ENCODE results near the gene TRPV4.

Gene TRPV4

DNA sequence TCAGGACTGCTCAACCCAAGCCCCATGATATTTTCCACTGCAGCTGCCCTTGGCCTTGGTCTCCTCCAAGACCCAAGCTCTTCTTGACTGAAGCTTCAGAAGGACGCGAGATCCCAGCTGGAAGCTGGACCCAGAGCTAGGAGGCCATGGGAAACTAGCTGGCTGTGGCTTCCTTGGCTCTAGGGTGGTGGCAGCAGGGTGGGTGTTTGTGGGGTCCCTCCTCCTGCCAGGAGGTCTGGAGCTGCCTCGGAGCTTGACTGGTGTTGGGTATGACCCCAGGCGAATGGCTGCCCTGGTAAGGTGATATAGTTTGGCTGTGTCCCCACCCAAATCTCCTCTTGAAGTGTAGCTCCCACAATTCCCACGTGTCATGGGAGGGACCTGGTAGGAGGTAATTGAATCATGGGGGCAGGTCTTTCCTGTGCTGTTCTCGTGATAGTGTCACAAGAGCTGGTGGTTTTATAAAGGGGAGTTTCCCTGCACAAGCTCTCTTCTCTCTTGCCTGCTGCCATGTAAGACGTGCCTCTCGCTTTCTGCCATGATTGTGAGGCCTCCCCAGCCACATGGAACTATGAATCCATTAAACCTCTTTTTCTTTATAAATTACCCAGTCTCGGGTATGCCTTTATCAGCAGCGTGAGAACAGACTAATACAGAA is 51.4 kb downstream of the TRPV4 start:
- H3K4me3 ChIP-seq (ENCODE audit: low read depth, low read length) = no peak overlapping the region

DNA sequence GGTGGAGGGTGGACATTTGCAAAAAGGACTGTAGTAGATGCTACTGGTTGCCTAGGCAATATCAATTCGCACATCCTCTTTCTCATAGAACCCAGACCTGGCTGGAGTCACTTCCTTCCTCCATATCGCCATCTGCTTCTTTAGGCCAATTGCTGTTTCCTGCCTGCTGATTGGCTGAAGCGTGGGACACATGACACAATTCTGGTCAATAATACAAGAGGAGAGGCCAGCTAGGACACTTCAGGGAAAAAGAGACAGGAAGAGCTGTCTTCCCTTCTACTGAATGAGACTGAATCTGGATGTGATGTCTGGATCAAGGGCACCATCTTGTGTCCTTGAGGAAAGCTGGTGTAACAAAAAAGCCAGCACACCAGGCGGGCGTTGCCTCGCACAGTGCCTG is 53.8 kb downstream of the TRPV4 start:
- no peak overlapping the region for H3K4me3 ChIP-seq (ENCODE audit: low read depth, low read length)

DNA sequence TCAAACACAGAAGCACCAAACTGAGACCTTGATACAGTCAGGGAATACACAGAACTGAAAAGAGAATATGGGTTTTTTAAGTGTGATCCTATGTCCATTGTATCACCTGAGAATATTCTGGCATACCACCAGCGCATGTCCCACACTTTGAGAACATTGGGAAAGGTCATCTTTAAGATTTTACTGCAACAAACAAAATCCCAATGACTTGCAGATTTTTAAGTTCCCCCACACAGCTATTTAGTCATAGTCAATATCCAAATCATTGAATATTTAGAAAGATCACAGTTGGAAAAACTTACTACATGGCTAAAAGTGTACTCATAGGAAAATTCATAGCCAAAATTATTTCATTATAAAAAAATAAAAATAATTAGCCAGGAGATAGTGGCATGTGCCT is 54.5 kb downstream of the TRPV4 start:
- no peak overlapping the region for H3K4me3 ChIP-seq (ENCODE audit: low read depth, low read length)

DNA sequence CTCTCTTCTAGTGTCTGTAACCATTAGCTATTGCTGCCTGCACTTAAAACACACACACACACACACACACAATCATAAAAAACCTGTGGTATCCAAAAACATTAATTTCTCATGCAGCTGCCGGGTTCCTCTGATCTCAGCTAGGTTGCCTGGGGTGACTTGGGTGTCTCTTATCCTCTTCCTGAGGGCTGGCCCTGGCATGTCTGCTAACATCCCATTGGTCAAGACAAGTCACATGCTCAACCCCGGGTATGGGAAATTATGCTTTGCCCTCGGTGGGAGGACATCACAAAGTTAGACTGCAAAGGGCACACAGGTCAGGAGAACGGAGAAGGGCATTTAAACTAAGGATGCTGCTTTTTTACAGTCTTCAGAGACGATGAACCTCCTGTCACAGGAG is 55.7 kb downstream of the TRPV4 start:
- no peak overlapping the region for H3K4me3 ChIP-seq (ENCODE audit: low read depth, low read length)

DNA sequence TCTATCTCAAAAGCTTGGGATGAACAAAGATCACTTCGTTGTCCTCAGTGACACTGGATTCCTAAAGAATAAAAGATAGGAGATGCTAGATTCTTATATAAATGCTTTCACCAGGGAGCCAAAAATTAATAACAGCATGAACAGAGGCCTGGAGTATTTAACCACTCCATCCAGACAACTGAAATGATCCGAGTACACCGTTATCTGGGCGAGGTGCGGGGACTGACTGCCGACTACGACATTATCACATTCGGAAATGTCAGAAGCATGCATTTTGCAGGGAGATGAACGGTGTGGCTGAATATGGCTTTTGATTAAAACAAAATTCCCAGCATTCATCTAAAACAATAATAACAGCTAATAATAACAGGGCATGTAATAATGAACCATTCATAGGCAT is 56.6 kb downstream of the TRPV4 start:
- no peak overlapping the region for H3K4me3 ChIP-seq (ENCODE audit: low read depth, low read length)

DNA sequence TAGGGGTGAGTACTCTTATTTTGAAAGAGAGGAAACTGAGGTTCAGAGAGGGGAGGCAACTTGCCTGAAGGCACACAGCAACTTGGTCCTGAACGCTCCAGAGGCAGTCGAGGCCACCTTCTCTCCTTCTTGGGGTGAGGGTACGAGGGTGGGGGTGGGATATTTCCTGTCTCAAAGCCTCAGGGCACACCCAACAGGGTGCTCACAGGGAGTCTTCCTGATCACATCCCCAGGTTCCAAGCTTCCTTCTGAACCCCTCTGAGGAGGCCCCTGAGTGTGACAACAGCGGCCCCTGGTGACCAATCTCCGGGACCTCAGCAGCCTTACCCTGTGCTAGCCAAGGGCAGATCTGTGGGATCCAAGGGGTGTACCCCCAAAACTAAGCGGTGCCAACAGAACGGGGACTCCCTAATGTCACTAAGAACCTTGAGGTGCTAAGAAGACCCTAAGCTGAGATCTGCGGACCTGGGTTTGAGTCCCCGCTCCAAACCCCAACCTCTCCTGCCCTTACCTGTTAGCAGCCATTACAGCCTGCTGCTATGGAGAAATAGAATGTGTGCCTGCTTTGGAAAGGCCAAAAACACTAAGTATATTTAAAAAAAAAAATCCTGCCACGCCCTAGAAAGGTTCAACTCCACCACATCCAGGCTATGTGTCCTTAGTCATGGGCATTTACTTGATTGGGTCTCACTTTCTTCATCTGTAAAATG is 57.9 kb downstream of the TRPV4 start:
- H3K4me3 ChIP-seq (ENCODE audit: low read depth, low read length) = no peak overlapping the region

DNA sequence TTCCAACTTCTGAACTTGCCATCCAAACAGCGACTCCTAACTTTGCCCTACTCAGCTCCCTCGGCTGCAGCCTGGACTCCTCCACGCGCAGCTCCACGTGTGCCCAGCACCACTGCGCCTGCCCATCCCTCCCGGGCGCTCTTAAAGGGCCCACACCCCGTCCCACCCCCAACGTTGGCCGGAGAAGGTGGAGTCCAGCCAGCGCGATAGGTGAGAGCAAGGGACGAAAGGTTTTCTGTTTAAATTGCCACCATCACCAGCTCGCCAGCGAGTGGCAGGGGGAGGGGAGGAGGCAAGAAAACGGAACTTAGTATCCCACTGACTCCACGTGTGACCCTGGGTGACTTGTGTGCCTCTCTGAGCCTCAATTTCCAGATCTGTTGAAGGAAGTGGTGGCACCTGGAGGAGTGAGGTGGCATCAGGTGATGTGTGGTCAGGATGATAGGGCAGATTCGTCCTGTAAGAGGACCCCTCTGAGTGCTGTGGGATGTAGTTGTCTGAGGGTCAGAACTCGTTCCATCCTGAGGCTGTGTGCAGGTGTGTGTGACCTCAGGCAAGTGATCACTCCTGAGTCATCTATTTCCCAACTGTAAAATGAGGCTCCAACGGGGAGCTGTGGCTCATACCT is 59.7 kb downstream of the TRPV4 start:
- H3K4me3 ChIP-seq (ENCODE audit: low read depth, low read length) = no peak overlapping the region

DNA sequence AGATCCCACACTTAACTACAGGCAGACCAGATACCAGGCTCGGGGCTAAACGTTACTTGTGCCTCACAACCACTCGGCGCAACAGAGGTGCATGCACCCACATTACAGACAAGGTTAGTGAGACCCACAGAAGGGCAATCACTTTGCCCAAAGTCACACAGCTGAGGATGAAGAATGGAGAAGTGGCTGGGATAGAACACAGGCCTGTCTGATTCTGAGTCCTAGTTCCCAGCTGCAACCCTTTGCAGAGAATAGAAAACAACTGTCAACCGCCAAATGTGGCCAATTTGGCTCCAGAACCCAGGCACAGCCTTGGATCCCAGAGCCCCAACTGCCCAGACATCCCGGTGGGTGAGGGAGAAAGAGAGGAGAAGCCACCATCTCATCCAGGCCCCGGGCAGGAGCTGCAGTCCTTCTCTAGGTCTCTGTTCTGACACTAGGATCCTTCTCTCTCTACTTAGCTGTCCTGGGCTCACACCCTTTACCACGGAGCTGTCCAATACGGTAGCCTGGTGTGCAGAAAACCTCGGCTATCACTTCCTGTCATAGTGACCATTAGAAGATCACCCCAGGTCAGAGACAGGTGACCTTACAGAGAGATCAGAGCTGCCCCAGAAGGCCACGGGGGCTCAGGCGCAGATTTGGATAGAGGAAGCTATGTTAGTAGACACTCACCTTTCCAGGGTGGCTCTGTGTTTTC is 60.4 kb downstream of the TRPV4 start:
- H3K4me3 ChIP-seq (ENCODE audit: low read depth, low read length) = no peak overlapping the region

DNA sequence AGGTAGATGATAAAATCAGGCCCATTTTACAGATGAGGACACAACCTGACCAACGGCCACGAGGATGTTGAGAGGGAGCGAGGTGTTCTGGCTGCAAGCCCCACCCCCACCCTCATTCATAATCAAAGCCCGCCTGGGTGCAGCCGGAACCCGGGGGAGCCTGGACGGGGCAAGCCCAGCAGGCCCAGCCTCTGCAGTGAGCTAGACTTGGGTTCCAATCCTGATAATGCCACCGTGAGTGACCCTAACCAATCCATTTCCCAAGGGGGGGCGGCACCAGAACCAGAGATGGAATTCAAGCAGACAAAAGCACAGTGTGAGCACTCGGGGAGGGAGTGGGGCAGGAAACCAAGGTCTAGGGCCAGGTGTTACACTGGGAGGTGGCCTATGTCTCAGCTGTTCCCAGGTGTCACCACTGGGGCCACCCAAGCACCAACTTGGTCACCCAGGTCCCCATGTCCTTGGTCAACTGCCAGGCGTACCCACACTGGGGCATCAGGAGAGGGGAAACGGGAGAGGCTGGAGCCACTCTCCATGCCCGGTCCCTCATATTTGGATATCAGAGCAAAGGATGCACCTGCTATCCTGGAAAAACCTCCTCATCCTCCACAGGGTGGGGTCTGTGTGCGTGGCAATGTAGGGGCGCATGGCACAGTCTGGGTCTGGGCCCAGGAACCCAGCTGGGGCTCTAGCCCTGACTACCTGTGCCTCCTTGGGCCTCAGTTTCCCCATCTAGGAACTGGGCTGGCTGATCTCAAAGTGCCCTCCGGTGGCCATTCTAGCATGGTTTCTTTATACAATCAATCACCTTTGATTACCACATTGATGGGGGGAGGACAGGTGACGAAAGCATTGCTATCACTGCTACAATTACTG is 61.2 kb downstream of the TRPV4 start:
- no peak overlapping the region for H3K4me3 ChIP-seq (ENCODE audit: low read depth, low read length)

DNA sequence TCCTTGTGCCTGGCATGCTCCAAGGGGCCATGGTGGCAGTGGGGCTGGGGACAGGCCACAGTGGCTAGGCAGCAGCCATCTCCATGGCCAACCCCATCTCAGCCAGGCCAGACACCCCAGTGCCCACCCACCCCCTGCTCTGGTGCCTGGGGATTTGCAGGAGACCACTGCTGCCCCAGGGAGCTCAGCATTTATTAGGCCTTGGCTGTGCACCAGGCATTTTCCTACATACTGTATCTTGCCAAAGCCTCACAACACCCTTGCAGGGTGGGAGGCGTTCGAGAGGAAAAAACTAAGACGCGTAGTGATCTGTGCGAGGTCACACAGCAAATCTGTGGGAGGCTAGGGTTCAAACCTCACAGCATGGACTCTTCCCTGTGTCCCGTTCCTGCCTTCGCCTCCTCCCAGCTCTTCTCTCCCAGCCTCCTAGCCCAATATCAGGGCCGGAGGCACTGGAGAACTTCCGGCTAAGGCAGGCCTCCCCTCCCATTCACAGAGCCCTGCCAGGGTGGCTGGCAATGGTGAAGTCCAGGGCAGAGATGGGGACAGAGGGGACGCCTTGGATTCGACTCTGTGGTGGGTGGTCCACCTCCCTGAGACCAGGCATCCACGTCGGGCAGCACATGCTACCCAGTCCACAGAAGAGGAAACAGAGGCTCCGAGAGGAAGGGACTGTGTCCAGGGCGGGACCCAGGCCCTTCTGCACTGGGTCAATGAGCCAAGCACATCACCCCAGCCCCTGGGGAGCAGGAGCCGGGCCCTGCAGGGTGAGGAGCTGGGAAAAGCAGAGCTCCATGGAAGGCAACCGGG is 62.1 kb downstream of the TRPV4 start:
- no peak overlapping the region for H3K4me3 ChIP-seq (ENCODE audit: low read depth, low read length)

DNA sequence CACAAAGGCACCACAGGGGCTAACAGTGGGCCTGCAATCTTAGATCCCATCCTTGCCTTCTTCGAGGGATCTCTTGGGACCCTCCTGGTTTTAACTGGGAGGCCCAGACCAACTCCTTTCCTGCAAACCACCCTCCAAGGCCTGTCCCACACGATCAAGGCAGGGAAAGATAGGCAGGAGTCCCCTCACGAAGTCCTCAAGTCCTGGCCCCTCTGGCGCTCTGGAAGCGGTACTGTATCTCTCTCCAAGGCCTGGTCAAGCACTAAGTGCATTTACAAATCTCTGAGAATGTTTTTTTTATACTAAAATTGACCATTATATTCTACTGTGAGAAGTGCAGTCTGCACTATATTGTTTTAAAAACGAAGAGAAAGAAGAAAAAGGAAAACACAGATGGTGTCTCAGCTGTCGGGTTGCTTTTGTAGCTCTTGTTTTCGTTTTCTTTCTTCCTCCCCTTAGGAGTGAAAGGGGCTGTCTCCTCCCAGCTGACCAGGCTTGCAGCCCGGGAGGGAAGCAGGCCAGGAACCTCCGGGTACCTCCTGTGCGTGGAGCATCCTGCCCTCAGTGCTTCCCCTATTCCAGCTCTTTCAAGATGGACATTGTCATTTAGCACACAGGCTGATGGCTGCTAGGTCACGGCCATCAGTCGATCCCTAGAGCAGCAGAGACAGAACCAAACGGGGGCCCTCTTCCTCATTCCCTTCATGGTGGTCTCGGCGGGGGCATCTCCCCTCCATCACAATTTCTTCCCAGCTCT is 62.9 kb downstream of the TRPV4 start:
- H3K4me3 ChIP-seq (ENCODE audit: low read depth, low read length) = no peak overlapping the region

DNA sequence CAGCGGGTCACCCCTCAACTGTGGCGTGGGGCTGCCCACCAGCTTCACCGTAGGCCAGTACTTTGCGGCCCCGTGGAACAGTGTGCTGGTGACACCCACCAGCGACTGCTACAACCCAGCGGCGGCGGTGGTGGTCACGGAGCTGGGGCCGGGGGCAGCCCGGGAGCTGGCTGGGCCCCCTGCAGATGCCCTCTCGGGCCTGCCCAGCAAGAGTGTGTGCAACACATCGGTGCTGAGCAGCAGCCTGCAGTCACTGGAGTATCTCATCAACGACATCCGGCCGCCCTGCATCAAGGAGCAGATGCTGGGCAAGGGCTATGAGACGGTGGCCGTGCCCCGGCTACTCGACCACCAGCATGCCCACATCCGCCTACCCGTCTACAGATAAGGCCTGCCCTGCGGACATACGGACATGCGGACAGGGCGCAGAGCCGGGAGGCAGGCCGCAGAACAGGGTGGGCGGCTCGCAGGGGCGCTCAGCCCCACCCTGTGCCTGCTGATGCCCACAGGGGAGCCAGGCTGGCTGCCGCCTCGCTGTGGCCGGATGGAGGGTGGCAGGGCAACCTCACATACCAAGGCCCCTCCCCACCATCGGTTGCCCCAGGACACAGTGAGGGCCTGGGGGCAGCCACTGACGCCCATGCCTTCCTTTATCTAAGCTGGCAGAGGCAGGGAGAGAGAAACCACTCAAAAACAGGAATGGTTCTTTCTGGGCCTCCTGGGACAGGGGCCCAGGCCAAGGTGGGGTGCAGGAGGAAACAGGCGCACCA is 64.1 kb downstream of the TRPV4 start:
- no peak overlapping the region for H3K4me3 ChIP-seq (ENCODE audit: low read depth, low read length)

DNA sequence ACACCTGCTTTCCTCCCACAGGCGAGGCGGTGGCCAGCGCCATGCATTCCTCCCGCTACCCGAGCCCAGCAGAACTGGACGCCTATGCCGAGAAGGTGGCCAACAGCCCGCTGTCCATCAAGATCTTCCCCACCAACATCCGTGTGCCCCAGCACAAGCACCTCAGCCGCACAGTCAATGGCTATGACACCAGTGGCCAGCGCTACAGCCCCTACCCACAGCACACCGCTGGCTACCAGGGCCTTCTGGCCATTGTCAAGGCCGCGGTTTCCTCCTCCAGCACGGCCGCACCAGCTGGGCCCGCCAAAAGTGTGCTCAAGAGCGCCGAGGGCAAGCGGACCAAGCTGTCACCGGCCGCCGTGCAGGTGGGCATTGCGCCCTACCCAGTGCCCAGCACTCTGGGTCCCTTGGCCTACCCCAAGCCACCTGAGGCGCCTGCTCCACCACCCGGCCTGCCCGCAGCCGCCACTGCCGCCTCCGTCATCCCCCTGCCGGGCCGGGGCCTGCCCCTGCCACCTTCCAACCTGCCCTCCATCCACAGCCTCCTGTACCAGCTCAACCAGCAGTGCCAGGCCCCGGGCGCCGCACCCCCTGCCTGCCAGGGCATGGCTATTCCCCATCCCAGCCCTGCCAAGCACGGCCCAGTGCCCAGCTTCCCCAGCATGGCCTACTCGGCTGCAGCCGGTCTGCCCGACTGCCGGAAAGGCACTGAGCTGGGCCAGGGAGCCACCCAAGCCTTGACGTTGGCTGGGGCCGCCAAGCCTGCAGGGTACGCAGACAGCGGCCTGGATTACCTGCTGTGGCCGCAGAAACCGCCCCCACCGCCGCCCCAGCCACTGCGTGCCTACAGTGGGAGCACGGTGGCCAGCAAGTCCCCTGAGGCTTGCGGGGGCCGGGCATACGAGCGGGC is 65.0 kb downstream of the TRPV4 start:
- no peak overlapping the region for H3K4me3 ChIP-seq (ENCODE audit: low read depth, low read length)

DNA sequence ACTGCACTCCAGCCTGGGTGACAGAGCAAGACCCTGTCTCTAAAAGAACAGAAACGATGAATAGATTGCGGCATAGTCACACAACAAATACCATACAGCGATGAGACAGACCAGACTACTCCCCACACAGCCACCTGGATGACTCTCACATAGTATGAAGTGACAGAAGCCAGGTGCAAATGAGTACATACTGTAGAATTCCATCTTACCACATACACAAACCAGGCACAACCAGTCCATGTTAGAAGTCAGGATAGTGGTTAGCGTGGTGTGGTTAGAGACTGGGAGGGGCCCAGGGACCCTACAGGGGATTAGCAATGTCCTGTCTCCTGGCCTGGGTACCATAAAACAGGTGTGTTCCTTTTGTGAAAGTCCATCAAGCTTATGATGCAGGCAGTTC is 65.7 kb downstream of the TRPV4 start:
- no peak overlapping the region for H3K4me3 ChIP-seq (ENCODE audit: low read depth, low read length)

DNA sequence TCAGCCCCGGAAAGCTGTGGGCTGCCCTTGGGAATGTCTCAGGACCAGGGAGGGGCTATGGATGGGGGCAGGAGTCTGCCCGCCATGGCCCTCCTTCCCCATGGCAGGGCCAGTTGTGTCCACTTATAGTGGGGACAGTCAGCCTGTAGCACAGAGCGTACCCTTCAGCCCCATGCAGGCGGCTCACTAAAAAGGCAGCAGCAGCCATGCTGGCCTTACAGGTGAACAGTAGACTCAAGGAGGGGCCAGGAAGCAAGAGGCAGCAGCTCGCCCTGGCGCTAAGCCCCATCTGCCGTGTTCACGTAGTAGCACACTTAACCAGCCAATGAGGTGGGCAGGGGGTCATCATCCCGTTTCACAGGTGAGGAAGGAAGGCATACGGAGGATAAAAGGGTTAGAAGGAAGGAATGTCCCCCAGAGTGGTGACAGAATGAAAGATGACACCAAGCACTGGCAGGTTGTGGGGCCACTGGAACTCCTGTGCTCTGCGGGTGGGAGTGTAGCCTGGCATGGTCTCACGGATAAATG is 66.9 kb downstream of the TRPV4 start:
- no peak overlapping the region for H3K4me3 ChIP-seq (ENCODE audit: low read depth, low read length)

DNA sequence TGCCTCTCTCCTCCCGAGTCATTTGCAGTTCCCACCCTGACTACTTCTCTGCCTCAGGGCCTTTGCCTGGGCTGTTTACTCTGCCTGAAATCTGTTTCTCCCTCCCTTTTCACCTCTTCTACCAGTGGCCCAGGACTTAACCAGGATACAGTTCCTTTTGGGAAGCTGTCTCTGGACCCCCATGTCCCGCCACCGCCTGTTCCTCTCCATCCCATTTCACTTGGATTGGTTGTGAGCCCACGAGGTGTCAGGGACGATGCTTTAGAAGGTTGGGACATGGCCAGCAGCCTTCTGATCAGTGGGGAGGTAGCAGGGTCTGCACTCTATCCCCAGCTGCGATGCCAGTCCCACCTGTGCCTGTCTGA is 67.8 kb downstream of the TRPV4 start:
- no peak overlapping the region for H3K4me3 ChIP-seq (ENCODE audit: low read depth, low read length)

DNA sequence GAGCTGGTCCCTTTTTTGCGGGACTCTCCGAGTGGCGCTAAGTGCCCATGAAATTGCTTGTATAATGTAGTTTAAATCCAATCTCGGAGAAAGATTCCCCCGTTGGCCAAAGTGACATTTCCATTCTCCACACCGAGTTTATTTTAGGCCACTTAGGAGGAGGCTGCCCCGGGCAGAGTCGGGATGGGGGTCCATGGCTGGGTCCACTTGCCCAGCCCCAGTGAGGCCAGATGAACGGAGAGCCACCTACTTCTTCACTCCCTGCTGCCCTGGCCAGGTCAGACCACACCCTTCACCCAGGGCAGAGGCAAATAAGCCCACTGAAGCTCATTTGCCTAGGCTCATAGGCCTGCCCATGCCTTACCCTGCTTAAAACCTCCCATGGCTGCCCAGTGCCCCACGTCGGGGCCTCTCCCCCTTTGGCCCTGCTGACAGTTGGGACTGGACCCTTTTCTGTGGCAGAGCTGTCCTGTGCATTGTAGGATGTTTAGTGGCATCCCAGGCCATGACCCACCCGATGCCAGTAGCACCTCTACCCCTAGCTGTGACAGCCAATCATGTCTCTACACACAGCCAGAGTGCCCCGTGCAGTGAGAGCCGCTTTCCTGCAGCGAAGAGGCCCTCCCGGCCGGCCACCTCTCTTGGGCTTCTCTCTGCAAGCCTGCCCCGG is 68.3 kb downstream of the TRPV4 start:
- H3K4me3 ChIP-seq (ENCODE audit: low read depth, low read length) = no peak overlapping the region

All from iPS-11a (cell line).